HTR-8/SVneo (cell line): Measurements from ENCODE around the gene VPS45.
"Not testable (repeated sequence)": the region's sequence is repeated elsewhere in the genome, so short reads cannot be mapped to it uniquely, and the experiment has no call there.

ENCODE experiments used
- DNase-seq: peaks from one replicate; pipeline ENCODE4 v3.0.0; 2011; ENCODE audit warnings: low spot score, mixed read lengths; ENCODE audit not compliant: insufficient read length
- FAIRE-seq: peaks from 2 replicates; lab custom pipeline; 2011; peaks lifted over from hg19 to GRCh38; lab: Jason Lieb, UNC

The VPS45 gene

DNA sequence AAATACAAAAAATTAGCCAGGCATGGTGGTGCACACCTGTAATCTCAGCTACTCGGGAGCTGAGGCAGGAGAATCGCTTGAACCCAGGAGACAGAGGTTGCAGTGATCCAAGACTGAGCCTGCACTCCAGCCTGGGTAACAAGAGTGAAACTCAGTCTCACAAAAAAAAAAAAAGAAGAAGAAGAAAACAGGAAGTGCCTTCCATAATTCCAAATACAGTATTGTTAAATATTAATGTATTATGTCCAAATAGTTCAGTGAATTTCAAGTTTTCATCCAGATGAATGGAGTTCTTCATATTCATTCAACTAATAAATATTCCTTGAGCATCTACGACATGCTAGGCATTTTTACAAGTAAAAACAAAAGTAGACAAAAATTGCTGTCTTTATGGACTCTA lies 115.5 kb downstream of the VPS45 start:
- DNase-seq (no peak), FAIRE-seq (no peak)

DNA sequence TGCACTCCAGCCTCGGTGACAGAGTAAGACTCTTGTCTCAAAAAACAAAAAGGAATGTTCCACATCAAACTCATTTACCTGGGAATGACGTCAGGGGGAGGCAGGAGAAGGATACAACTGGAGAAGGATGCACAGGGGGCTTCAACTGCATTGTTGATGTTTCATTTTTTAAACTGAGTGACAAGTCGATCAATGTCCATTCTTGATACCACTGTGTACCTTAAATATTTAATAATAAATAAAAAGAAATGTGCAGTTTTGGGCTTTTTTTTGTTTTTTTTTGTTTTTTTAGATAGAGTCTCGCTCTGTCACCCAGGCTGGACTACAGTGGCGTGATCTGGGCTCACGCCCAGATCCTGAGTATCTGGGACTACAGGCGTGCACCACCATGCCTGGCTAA lies 117.9 kb downstream of the VPS45 start:
- no peak for DNase-seq
- no peak for FAIRE-seq

- not testable (repeated sequence) for FAIRE-seq, DNase-seq
These were observed 118.8 kb downstream of the VPS45 start for GRCh38 chr1:150186438-150186788.

DNA sequence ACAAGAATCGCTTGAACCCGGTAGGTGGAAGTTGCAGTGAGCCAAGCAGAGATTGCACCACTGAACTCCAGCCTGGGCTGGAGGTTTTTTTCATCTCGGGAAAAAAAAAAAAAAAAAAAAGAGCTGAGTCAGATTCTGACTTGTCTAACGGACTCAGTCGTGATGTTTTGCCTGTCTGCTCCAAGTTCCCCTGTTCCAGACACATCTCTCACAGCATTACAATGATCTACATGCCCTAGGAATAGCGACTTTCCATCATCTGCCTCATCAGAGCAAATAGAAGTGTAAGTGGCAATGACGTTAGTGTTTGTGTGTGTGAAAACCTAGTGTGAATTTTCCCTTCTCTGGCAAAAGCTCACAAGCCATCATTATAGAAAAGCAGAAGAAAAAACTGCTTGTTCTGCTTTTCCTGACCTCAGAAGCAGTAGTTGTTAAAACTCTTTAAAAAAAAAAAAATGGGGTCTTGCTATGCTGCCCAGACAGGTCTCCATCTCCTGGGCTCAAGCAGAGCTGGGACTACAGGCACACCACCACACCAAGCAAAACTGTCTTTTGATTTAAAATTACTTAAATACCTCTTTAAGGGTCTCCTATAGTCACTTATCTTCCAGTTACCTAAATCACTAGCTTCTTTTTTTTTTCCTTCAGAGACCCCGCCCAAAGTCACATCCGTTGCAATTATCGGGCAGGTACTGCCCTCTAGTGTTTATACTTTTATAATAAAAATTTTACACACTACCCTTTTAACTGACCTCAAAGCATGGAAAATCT lies 119.4 kb downstream of the VPS45 start:
- FAIRE-seq, result no peak
- DNase-seq, result peak; percentile 46

DNA sequence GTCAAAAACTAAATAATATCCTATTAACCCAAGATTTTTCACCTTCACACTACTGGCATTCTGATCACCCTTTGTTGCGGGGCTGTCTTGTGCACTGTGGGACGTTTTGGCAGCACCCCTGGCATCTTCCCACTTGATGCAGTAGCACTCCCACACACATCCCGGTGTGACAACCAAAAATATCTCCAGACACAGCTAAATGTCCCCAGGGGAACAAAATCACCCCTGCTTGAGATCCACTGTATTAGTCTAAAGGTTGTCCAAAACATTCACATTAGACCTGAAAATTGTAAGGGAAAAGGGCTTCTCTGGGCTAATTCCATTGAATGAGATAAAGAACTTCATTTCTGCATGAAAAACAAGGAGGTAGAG lies 120.0 kb downstream of the VPS45 start:
- FAIRE-seq (no peak), DNase-seq (no peak)

DNA sequence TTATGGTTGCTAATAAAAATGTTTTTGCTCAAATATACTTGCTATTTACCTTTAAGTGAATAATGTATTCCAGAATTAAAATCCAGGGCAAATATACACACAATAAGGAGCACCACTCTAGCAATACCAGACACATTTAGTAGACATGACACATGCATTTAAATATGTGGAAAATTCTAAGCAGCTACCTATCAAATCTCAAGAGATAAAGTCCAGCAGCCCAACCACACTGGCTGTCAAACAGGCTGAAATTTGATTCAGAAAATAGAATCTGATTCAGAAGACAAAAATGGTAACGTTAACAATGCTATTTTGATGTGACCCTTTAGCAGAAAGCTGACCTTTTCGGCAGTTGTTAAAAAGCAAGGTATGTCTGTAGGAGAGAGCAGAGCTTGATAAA lies 124.4 kb downstream of the VPS45 start:
- FAIRE-seq (no peak), DNase-seq (peak; percentile 63)

DNA sequence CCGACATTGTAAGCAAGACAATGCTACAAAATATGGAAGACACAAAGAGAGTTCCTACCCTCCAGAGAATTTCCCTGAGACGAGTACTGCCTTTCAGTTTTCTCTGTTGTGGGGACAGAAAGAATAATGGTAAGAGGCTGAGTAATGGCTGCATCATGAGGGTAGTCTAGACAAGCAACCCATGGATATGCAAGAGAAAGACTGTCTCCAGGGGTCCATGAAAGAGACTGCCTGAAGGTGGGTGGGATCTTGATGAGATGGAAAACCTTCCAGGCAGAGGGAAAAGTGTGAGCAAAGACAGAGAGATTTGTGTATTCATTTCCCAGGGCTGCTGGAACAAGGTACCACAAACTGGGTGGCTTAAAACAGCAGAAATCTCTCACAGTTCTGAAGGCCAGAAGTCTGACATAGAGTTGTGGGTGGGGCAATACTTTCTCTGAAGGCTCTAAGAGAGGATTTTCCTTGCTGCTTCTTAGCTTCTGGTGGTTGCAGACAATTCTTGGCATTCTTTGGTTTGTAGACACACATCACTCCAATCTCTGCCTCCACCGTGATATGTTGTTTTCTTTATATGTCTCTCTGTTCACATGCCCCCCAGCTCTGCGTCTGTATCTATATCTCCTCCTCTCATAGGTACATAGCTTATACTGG lies 126.9 kb downstream of the VPS45 start:
- FAIRE-seq (no peak), DNase-seq (no peak)
